ENCODE results near the gene PQBP1.

DNA sequence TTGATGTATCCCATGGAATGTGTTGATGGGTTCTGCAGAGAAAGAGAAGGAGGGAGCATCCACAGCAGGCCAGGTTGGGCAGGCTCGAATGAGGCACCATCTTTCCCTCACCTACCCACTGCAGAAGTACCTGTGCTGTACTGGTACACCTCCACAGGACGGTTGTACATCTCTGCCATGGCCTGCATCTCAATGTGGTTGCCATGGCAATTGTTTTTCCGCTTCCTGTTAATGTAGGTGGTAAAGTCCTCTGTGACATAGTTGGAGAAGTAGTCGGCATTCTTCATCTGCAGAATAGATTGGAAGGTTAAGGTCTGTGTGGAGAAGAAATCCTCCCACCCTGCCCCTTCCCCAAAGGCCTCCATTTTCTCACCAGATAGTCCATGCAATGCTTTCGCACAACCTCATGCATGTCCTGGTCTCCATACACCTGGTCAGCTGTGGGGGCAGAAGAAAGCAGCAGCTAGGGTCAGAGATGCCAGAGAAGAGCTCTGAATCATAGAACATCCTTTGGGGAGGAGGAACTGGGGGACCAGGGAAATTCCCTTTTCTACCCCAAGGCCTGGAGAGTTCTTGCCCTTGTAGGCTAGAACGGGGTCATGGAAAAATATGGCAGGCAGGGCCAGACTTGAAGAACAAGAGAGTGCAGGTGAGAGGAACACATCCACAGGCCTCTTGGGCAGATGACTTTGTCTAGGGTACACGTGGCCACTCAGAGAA, 37.0 kb downstream of the PQBP1 start:
- TF ChIP-seq EZH2 (IDR thresholded peaks at IDR 0.05; ENCODE audit: borderline replicate concordance, insufficient read depth, low read depth, low read length, poor library complexity, severe bottlenecking): no peak
- TF ChIP-seq, protein P1, sequence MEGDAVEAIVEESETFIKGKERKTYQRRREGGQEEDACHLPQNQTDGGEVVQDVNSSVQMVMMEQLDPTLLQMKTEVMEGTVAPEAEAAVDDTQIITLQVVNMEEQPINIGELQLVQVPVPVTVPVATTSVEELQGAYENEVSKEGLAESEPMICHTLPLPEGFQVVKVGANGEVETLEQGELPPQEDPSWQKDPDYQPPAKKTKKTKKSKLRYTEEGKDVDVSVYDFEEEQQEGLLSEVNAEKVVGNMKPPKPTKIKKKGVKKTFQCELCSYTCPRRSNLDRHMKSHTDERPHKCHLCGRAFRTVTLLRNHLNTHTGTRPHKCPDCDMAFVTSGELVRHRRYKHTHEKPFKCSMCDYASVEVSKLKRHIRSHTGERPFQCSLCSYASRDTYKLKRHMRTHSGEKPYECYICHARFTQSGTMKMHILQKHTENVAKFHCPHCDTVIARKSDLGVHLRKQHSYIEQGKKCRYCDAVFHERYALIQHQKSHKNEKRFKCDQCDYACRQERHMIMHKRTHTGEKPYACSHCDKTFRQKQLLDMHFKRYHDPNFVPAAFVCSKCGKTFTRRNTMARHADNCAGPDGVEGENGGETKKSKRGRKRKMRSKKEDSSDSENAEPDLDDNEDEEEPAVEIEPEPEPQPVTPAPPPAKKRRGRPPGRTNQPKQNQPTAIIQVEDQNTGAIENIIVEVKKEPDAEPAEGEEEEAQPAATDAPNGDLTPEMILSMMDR (IDR thresholded peaks at IDR 0.05): no peak
